ENCODE data around the gene DLD. TPM values are rescaled to one million over a fixed set of nuclear protein-coding genes. Genes with fewer than 3 reads are reported as not detected.
"Not testable (repeated sequence)": the region's sequence is repeated elsewhere in the genome, so short reads cannot be mapped to it uniquely, and the experiment has no call there.

Gene DLD
- total RNA-seq, 1 experiment from 2014 or later: 88.8 TPM

DNA sequence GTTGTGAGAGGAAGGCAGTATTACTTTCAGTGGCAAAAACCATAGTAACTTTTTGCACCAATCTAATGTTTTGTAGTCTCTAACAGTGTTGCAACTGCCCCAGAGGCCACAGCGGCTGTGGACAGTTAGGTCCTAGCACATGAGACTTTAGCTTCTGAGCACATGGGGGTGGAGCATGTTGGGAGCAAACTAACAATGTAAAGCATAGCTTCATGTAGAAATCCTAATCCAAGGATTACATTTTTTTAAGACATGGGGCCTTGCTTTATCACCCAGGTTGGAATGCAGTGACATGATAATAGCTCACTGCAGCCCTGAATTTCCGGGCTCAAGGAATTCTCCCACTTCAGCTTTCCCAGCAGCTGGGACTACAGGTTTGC is 62.9 kb downstream of the DLD start:
- no peaks in the 10 kb centered on the region for H3K9me3 ChIP-seq (ENCODE audit: control insufficient read depth, insufficient read depth, low read depth, low read length)
- ATAC-seq: no peak
- peaks cover 53% of the 10 kb centered on the region for H3K4me1 ChIP-seq (ENCODE audit: control insufficient read depth, insufficient read depth, low read length)
- ChIA-PET POLR2A (interaction anchor here (0.7 kb wide), 2 partner anchors 140 to 177 kb away, joined by 7 to 8 read pairs; no protein-coding TSS in a partner anchor), CTCF (no interaction called here)
- no TSS peak for BruUV-seq (replicated peaks)
- intact Hi-C loops (cut with micrococcal nuclease; ENCODE audit: unreplicated experiment): no loop called here
- H3K27me3 ChIP-seq (ENCODE audit: control insufficient read depth, insufficient read depth, low read length): no peaks in the 10 kb centered on the region
- H3K27ac ChIP-seq (ENCODE audit: low read length): peak overlapping the region; percentile 94
- no peak for DNase-seq (ENCODE audit: low read depth, low spot score)
- no peak overlapping the region for H3K4me3 ChIP-seq (ENCODE audit: low read depth in 2 of 2, low read length in 2 of 2)
- H3K36me3 ChIP-seq (ENCODE audit: control insufficient read depth, insufficient read depth, low read length): peaks cover 21% of the 10 kb centered on the region
- TF ChIP-seq, protein P1, sequence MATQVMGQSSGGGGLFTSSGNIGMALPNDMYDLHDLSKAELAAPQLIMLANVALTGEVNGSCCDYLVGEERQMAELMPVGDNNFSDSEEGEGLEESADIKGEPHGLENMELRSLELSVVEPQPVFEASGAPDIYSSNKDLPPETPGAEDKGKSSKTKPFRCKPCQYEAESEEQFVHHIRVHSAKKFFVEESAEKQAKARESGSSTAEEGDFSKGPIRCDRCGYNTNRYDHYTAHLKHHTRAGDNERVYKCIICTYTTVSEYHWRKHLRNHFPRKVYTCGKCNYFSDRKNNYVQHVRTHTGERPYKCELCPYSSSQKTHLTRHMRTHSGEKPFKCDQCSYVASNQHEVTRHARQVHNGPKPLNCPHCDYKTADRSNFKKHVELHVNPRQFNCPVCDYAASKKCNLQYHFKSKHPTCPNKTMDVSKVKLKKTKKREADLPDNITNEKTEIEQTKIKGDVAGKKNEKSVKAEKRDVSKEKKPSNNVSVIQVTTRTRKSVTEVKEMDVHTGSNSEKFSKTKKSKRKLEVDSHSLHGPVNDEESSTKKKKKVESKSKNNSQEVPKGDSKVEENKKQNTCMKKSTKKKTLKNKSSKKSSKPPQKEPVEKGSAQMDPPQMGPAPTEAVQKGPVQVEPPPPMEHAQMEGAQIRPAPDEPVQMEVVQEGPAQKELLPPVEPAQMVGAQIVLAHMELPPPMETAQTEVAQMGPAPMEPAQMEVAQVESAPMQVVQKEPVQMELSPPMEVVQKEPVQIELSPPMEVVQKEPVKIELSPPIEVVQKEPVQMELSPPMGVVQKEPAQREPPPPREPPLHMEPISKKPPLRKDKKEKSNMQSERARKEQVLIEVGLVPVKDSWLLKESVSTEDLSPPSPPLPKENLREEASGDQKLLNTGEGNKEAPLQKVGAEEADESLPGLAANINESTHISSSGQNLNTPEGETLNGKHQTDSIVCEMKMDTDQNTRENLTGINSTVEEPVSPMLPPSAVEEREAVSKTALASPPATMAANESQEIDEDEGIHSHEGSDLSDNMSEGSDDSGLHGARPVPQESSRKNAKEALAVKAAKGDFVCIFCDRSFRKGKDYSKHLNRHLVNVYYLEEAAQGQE (IDR thresholded peaks at IDR 0.05; ENCODE audit: insufficient read depth in 1 of 2, low read depth in 2 of 2, low read length in 1 of 2): no peak
- TF ChIP-seq, protein P2, sequence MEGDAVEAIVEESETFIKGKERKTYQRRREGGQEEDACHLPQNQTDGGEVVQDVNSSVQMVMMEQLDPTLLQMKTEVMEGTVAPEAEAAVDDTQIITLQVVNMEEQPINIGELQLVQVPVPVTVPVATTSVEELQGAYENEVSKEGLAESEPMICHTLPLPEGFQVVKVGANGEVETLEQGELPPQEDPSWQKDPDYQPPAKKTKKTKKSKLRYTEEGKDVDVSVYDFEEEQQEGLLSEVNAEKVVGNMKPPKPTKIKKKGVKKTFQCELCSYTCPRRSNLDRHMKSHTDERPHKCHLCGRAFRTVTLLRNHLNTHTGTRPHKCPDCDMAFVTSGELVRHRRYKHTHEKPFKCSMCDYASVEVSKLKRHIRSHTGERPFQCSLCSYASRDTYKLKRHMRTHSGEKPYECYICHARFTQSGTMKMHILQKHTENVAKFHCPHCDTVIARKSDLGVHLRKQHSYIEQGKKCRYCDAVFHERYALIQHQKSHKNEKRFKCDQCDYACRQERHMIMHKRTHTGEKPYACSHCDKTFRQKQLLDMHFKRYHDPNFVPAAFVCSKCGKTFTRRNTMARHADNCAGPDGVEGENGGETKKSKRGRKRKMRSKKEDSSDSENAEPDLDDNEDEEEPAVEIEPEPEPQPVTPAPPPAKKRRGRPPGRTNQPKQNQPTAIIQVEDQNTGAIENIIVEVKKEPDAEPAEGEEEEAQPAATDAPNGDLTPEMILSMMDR (IDR thresholded peaks at IDR 0.05): no peak
- TF ChIP-seq SIN3A (IDR thresholded peaks at IDR 0.05; ENCODE audit: borderline replicate concordance, insufficient read depth, low read depth, low read length) (no peak), POLR2AphosphoS5 (IDR thresholded peaks at IDR 0.05; ENCODE audit: low read depth, low read length) (no peak)
- in situ Hi-C loops (cut with HindIII; ENCODE audit: low pct_unique_long_range_greater_than_20kb, low sequenced_read_pairs): no loop called here

DNA sequence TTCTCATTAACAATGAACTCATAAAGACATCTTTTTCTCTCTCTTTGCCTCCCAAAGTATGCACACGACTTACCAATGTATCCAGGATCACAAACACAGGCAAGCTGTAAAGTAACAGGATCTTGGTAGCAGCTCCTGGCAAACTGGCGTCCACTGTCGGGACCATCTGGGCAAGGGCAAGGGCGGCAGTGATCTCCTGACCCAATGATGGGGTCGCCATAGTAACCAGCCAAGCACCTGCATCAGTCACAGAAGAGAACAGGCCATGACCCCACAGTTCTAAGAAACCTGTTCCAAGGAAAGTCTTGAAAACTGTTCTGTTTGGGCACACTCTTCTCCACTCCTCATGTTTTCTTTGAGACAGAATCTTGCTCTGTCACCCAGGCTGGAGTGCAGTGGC is 64.4 kb downstream of the DLD start:
- POLR2A ChIA-PET: no interaction called here
- peaks cover 38% of the 10 kb centered on the region for H3K4me1 ChIP-seq (ENCODE audit: control insufficient read depth, insufficient read depth, low read length)
- DNase-seq (ENCODE audit: low read depth, low spot score) (no peak), ATAC-seq (no peak)
- peaks cover 25% of the 10 kb centered on the region for H3K36me3 ChIP-seq (ENCODE audit: control insufficient read depth, insufficient read depth, low read length)
- TF ChIP-seq, protein P1 (IDR thresholded peaks at IDR 0.05; ENCODE audit: insufficient read depth in 1 of 2, low read depth in 2 of 2, low read length in 1 of 2): no peak
- TF ChIP-seq TCF7L2 (IDR thresholded peaks at IDR 0.05; ENCODE audit: low read depth, low read length): no peak
- TF ChIP-seq POLR2AphosphoS5 (IDR thresholded peaks at IDR 0.05; ENCODE audit: low read depth, low read length): no peak
- TF ChIP-seq, protein P2 (IDR thresholded peaks at IDR 0.05): no peak
- TF ChIP-seq SIN3A (IDR thresholded peaks at IDR 0.05; ENCODE audit: borderline replicate concordance, insufficient read depth, low read depth, low read length): no peak
- no TSS peak for BruUV-seq (replicated peaks)
- no peaks in the 10 kb centered on the region for H3K9me3 ChIP-seq (ENCODE audit: control insufficient read depth, insufficient read depth, low read depth, low read length)
- peak overlapping the region; percentile 73 for H3K27ac ChIP-seq (ENCODE audit: low read length)
- in situ Hi-C loops (cut with HindIII; ENCODE audit: low pct_unique_long_range_greater_than_20kb, low sequenced_read_pairs): no loop called here
- CTCF ChIA-PET: no interaction called here
- H3K27me3 ChIP-seq (ENCODE audit: control insufficient read depth, insufficient read depth, low read length): no peaks in the 10 kb centered on the region
- H3K4me3 ChIP-seq (ENCODE audit: low read depth in 2 of 2, low read length in 2 of 2): no peak overlapping the region
- intact Hi-C loops (cut with micrococcal nuclease; ENCODE audit: unreplicated experiment): no loop called here

DNA sequence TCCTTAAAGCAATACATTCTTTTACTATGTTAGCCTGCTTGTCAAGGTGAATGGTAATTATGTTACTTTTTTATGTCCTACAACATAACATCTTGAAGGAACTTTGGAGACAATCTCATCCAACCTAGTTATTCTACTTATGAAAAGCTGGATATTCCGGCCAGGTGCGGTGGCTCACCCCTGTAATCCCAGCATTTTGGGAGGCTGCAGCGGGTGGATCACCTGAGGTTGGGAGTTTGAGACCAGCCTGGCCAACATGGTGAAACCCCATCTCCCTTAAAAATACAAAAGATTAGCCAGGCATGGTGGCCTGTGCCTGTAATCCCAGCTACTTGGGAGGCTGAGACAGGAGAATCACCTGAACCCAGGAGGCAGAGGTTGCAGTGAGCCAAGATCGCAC is 66.0 kb downstream of the DLD start:
- in situ Hi-C loops (cut with HindIII; ENCODE audit: low pct_unique_long_range_greater_than_20kb, low sequenced_read_pairs); ATAC-seq; H3K4me3 ChIP-seq (ENCODE audit: low read depth in 2 of 2, low read length in 2 of 2); H3K9me3 ChIP-seq (ENCODE audit: control insufficient read depth, insufficient read depth, low read depth, low read length); H3K27me3 ChIP-seq (ENCODE audit: control insufficient read depth, insufficient read depth, low read length); BruUV-seq (replicated peaks); CTCF ChIA-PET; POLR2A ChIA-PET; intact Hi-C loops (cut with micrococcal nuclease; ENCODE audit: unreplicated experiment); DNase-seq (ENCODE audit: low read depth, low spot score): not testable (repeated sequence)
- peaks cover 24% of the 10 kb centered on the region for H3K4me1 ChIP-seq (ENCODE audit: control insufficient read depth, insufficient read depth, low read length)
- H3K36me3 ChIP-seq (ENCODE audit: control insufficient read depth, insufficient read depth, low read length): peaks cover 25% of the 10 kb centered on the region
- peak overlapping the region; percentile 49; the same call in 1 of the 2 replicates for H3K27ac ChIP-seq (ENCODE audit: low read length)
